ENCODE measurements around the gene KLK4. TPM values are rescaled to one million over a fixed set of nuclear protein-coding genes. Genes with fewer than 3 reads are reported as not detected.

Gene KLK4
- total RNA-seq, 6 experiments from 2014 or later, result not detected

DNA sequence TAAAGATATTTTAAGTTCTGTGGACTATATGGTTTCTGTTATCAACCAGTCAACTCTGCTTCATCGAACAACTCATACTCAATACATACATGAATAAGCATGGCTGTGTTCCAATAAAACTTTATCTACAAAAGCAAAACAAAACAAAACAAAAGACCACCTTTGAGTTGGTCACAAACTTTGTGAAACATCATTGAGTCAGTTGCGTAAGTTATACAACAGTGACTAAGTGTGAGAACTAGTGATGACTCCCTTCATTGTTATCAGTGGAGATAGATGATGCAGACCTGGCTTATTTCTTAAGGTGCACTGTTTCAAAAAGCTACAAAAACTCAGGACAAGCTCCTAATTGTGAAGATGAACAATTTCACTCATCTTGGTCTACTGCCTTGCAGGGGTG, 14.5 kb upstream of the KLK4 start:
- Mint-ChIP-seq H3K4me1 (ENCODE audit: low read depth) (peaks cover 7% of the 10 kb centered on the region; the same call in 1 of the 2 replicates), H3K27ac (no peak overlapping the region), H3K36me3 (ENCODE audit: low read depth) (no peaks in the 10 kb centered on the region), H3K27me3 (ENCODE audit: insufficient read depth) (peaks cover 18% of the 10 kb centered on the region), H3K4me3 (no peak overlapping the region), H3K9me3 (no peaks in the 10 kb centered on the region)
- TF ChIP-seq, protein P1, sequence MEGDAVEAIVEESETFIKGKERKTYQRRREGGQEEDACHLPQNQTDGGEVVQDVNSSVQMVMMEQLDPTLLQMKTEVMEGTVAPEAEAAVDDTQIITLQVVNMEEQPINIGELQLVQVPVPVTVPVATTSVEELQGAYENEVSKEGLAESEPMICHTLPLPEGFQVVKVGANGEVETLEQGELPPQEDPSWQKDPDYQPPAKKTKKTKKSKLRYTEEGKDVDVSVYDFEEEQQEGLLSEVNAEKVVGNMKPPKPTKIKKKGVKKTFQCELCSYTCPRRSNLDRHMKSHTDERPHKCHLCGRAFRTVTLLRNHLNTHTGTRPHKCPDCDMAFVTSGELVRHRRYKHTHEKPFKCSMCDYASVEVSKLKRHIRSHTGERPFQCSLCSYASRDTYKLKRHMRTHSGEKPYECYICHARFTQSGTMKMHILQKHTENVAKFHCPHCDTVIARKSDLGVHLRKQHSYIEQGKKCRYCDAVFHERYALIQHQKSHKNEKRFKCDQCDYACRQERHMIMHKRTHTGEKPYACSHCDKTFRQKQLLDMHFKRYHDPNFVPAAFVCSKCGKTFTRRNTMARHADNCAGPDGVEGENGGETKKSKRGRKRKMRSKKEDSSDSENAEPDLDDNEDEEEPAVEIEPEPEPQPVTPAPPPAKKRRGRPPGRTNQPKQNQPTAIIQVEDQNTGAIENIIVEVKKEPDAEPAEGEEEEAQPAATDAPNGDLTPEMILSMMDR (IDR thresholded peaks at IDR 0.05), result no peak
- DNase-seq, result no peak

DNA sequence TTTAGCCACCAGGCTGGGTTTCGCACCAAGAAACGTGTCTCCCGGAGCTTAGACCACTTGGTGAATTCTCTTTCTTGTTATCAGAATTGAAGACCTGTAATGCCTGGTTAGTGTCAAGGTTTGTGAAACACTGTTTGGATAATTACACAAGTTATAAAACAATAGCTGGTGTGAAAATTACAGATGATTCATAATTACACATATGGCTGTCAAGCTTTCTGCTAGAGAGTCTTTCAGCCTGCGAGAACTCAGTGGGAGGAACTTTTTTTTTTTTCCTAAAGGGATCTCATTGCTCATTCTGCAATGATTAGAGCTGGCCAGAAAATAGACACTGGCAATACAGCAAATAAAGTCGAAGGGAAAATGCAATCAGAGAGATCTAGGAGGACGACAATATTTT, 13.4 kb upstream of the KLK4 start:
- no peaks in the 10 kb centered on the region for H3K9me3 Mint-ChIP-seq

DNA sequence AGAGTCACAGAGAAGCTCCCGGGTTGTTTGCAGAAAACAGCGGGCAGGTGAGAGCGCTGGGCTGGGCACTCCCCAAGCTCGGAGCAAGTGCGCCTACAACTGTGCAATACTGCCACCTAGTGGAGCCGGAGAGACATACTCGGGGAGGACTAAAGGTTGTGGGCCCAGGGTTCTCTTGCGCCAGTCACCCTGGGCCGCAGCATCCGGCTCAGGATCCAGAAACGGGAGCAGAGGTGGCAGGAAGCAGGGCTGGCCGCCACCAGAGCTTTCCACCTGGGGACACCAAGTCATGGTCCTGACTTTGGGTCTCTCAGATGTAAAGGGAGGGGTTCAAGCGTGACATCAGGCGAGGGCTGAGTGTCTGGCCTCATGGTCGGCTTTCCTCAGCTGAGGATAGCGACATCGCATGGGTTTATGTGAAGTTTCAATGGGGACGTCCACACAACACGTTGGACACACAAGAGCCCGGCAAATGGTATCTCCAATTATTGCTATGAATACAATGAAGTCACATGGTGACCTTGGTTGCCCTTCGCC, 11.2 kb upstream of the KLK4 start:
- H3K36me3 Mint-ChIP-seq (ENCODE audit: low read depth), result no peaks in the 10 kb centered on the region
- H3K4me3 Mint-ChIP-seq, result no peak overlapping the region
- H3K27ac Mint-ChIP-seq, result no peak overlapping the region
- peaks cover 25% of the 10 kb centered on the region for H3K27me3 Mint-ChIP-seq (ENCODE audit: insufficient read depth)
- DNase-seq, result peak; percentile 55
- H3K4me1 Mint-ChIP-seq (ENCODE audit: low read depth), result peaks cover 7% of the 10 kb centered on the region; the same call in 1 of the 2 replicates
- no peaks in the 10 kb centered on the region for H3K9me3 Mint-ChIP-seq
- TF ChIP-seq, protein P1 (IDR thresholded peaks at IDR 0.05), result peak; percentile 94

More for the DNA sequence above, 13.4 kb upstream of the KLK4 start:
- H3K4me1 Mint-ChIP-seq (ENCODE audit: low read depth), result peaks cover 7% of the 10 kb centered on the region; the same call in 1 of the 2 replicates
- H3K36me3 Mint-ChIP-seq (ENCODE audit: low read depth), result no peaks in the 10 kb centered on the region
- no peak overlapping the region for H3K4me3 Mint-ChIP-seq
- no peak overlapping the region for H3K27ac Mint-ChIP-seq
- TF ChIP-seq, protein P1 (IDR thresholded peaks at IDR 0.05), result no peak
- H3K27me3 Mint-ChIP-seq (ENCODE audit: insufficient read depth), result peaks cover 24% of the 10 kb centered on the region
- no peak for DNase-seq

DNA sequence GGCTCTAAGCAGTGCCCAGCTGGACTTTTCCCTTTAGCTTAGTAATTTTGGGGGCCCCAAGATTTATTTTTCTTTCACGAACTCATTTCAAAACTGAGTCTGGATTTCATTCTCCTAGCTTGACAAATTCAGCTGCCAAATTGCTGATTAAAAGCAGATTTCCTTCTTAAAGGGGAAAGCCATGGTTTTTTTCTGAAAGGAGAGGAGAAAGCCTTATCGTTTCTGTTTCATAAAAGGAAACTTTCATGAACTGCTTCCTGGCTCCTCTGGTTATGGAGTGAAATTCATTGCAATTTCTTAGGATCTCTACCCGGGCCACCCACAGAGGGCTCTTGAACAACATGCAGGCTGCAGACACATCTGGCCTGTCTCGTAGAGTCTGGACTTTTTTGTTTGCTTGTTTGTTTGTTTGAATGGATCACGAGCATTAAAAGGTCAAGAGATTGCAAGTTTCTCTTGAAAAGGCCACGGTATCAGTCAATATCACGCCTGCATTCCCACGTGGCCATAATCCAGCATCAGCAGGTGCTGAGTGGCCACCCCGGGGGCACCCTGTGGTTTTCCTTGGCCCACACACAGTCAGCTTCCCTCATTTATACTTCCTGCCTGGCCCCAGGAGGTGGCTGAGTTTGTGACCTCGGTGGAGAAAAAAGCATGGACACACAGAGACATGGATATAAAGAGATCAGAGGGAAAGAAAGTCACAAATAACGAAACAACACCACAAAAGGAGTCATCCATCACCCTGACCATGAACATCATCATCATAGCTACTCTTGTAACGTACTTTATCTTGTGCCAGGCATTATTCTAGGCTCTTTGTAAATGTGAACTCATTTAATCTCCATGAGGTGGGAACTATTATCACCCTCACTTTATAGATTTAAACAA, 10.5 kb upstream of the KLK4 start:
- Mint-ChIP-seq H3K36me3 (ENCODE audit: low read depth) (no peaks in the 10 kb centered on the region), H3K27me3 (ENCODE audit: insufficient read depth) (peaks cover 27% of the 10 kb centered on the region)

DNA sequence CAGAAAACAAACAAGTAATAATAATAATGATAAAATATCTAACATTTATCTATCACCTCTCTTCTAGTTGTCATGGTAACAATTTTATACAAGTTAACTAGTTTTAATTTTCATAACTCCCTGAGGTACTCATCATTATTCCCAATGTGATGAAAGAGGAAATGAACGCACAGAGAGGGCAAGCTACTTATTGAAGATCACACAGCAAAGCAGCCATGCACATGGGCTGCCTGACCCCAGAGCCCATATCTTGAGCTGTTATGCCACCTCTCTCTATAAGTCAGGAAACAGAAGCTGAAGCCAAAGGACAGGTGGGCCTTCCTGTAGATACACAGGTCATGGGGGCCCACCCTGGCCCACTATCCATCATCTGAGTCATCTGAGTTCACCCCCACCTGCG, 4.9 kb upstream of the KLK4 start:
- peaks cover 23% of the 10 kb centered on the region for H3K27me3 Mint-ChIP-seq (ENCODE audit: insufficient read depth)
- no peak for DNase-seq
- H3K27ac Mint-ChIP-seq, result no peak overlapping the region
- TF ChIP-seq, protein P1 (IDR thresholded peaks at IDR 0.05), result no peak
- no peaks in the 10 kb centered on the region for H3K9me3 Mint-ChIP-seq
- no peaks in the 10 kb centered on the region for H3K36me3 Mint-ChIP-seq (ENCODE audit: low read depth)
- no peak overlapping the region for H3K4me3 Mint-ChIP-seq
- no peaks in the 10 kb centered on the region for H3K4me1 Mint-ChIP-seq (ENCODE audit: low read depth)

More for the DNA sequence above, 10.5 kb upstream of the KLK4 start:
- Mint-ChIP-seq H3K27ac (no peak overlapping the region), H3K4me1 (ENCODE audit: low read depth) (peaks cover 7% of the 10 kb centered on the region; the same call in 1 of the 2 replicates), H3K9me3 (no peaks in the 10 kb centered on the region), H3K4me3 (no peak overlapping the region)
- TF ChIP-seq, protein P1 (IDR thresholded peaks at IDR 0.05), result no peak
- no peak for DNase-seq
